GM23248 (cell line): ENCODE results near the gene PI4KB.

Experiments
- EZH2 ChIP-seq: fragments of 200-600 bp; sonication (generic); IDR thresholded peaks from 2 replicates; pipeline ENCODE4 v1.6.1; 2018; ENCODE audit warnings: antibody characterized with exemption, mild to moderate bottlenecking; ENCODE audit not compliant: insufficient read depth, poor library complexity, severe bottlenecking
- EZH2phosphoT487 ChIP-seq: fragments of 200-600 bp; sonication (generic); IDR thresholded peaks from 2 replicates; pipeline ENCODE4 v1.6.1; 2018; ENCODE audit warnings: antibody characterized with exemption, moderate library complexity, mild to moderate bottlenecking, low read depth; ENCODE audit not compliant: insufficient read depth

DNA sequence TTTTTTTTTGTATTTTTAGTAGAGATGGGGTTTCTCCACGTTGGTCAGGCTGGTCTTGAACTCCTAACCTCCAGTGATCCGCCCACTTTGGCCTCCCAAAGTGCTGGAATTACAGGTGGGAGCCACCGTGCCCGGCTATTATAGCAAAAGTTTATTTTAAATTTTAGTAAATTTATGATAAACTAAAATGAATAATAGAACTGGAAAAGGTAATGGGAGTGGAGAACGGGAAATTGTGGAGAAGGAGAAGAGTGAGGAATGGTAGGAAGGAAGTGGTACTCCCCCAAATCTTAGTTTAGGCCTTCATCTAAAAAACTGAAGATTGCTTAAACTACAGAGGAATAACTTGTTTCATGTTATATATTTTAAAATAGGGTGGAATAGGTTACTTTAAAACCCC, 7.6 kb upstream of the PI4KB start:
- TF ChIP-seq EZH2 (no peak), EZH2phosphoT487 (no peak)
